Amniotic epithelial cell (primary cell): ENCODE results near the gene TMEM225B.
"Not testable (repeated sequence)": the region's sequence is repeated elsewhere in the genome, so short reads cannot be mapped to it uniquely, and the experiment has no call there.

Experiments
- DNase-seq: peaks from one replicate; pipeline ENCODE4 v3.0.0-alpha.2; 2010; ENCODE audit warnings: low read depth

TMEM225B gene

DNA sequence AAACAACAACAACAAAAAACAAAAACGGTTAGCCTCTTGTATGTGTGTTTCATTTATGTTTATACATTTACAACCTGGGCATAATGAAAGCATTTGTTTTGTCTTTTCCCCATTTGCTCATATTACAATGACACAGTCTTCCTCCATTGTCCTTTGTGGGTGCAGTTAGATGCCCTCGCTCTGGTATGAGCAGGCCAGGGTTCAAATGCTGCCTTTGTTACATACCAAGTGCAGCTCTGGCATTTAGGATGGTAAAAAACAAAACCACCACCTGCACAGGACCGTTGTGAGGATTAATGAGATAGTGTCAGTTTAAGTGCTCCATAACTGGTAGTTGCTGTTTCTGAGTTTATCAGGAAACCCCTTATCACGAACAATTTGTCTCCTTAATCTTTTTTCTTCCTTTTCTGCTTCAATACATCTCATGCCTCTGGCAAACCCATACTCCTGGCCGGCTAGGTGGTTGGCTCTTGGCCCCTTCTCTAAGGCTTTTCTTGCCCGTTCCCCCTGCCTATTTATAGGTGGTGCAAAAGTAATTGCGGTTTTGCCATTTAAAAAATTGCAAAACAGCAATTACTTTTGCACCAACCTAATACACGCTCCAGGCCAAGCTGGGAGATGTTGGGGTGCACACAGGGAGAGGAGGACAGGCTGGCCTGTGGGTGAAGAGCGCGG, 18.6 kb upstream of the TMEM225B start:
- no peak for DNase-seq

DNA sequence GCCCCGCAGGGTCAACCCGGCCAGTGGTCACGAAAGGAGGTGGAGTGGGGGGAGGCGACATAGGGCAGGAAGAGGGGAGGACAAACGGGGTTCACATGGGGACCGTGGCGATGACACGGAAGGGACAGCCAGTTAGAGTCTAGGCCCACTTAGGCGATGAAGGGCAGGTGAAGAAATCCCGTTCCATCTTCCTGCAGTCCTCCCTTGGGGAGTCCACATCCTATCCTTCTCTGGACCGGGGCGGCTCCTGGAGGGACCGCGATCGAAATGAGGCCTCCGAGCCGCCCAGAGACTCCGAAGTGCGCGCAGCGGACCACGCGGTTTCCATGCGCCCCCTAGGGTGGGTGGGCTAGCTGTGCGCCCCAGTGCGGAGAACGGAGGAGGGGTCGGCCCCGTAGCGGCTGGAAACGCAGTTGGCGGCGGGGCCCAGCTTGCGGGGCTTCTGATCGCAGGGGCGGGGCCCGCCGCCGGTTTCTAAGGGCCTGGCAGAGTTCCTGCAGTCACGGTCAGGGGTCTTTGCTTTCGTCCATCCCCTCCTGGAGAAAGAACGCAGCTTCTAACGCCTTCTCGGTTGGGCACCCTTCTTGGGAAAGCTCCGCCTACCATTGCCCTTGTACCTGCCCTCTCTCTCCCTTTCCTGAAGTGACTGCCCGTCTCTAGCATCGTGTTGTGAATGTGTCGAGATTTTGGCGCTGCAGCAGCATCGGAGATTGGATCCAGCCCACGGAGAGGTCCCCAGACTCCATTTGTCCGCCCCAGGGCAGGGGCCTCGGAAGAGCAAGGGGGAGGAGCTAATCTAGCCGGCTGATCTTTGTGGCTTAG, 17.9 kb upstream of the TMEM225B start:
- no peak for DNase-seq

DNA sequence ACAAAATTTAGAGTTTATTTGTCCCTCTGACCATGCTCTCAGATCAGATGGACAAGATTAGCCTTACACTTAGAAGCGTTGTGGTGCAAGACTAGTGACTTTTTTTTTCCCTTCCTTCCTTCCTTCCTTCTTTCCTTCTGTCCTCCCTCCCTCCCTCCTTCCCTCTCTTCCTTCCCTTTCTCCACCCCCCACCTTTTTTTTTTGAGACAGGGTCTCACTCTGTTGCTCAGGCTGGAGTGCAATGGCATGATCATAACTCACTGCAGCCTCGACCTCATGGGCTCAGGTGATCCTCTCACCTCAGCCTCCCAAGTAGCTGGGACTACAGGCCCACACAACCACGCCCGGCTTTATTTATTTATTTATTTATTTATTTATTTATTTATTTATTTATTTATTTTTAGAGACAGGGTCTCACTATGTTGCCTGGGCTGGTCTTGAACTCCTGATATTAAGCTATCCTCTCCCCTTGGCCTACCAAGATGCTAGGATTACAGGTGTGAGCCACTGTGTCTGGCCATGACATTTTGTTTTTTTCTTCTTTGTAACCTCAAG, 17.2 kb upstream of the TMEM225B start:
- DNase-seq, result not testable (repeated sequence)

DNA sequence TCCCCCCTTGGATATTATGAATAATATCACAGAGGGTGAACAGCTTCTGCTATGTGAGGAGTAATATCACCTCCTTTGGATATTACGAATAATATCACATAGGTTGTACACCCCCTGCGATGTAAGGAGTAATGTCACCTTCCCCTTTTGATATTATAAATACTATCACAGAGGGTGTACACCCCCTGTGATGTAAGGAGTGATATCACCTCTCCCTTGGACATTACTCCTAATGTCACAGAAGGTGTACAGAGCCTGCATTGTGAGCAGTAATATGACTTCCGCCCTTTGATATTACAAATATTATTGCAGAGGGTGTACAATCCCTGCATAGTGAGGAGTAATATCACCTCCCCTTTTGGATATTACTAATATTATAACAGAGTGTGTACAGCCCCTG, 9.2 kb upstream of the TMEM225B start:
- DNase-seq, result no peak

DNA sequence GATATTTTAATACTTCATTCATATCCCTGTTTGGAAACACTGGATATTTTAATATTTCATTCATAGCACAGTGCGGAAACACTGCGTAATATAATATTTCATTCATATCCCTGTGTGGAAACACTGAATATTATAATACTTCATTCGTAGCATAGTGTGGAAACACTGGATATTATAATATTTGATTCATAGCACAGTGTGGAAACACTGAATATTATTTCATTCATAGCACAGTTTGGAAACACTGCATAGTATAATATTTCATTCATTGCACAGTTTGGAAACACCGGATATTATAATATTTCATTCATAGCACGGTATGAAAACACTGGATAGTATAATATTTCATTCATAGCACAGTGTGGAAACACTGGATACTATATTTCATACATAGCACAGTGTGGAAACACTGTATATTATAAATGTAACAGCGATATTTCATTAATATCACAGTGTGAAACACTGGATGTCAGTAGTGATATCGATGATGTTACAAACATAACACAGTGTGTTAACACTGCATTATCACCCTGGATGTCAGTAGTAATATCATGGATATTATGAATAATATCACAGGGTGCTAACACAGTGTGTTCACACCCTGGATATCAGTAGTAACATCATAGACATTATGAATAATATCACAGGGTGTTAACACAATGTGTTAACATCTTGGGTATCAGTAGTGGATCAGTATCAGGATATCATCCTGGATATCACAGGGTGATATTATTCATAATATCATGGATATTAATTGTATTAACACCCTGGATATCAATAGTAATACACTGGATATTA, 2.9 kb upstream of the TMEM225B start:
- DNase-seq, result no peak

DNA sequence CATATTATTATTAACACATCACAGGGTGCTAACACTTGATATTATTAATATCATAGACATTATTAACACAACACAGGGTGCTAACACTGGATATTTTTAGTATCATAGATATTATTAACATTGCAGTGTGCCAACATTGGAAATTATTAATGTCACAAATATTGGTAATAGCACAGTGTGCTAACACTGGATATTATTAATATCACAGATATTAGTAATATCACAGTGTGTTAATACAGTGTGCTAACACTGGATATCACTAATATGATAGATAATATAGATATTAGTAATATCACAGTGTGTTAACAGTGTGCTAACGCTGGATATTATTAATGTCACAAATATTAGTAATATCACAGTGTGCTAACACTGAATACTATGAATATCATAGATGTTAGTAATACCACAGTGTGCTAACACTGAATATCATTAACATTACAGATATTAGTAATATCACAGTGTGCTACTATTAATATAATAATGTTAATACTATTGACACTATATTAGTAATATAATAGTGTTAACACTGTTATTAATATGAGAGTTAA, 1.6 kb upstream of the TMEM225B start:
- DNase-seq, result no peak

DNA sequence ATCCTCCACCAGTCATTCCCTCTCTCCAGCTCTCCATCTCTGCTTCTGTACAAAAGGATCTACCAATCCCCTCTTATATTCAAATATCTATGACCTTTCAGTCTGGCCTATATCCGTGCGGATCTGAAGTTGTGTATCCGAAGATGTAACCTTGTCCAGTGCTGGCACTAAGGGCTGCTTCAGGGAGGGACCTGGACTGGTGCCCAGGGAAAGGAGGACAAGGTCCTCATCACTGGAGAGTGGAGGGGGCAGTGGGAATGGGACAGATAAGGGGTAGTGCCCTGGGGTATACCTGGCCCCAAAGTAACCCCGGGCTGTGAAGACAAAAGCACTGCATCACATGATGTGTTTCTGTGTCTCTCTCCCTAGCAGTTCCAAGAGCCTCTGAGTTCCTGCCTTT, 1.8 kb downstream of the TMEM225B start:
- DNase-seq, result no peak

DNA sequence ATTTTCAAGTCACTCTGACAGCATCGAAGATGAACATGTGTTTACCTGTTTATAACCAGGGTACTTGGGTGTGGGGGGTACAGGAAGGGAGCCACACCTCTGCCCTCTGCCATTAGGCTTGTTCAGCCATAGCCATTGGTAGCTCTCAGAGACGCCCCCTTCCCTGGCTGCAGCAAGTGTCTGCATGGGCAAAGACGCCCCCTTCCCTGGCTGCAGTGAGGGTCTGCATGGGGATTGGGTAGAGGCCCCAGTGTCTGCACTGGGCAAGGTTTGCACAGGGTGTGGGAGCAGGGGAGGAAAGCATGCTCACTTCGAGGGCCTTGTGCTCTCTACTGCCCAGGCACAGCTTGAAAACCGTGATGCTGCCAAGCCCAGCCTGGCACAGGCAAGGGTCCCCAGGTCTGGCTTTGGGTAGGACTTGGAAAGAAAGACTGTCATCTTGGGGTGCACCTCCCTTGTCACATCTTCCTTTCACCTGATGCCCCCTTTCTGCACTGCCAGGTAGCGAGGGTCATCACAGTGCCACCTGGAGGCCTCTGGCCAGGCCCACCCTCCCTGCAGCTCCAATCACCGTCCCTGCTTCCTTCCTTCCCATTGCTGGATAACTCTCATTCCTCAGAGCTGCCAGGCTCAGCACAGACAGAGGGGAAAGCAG, 3.7 kb downstream of the TMEM225B start:
- DNase-seq, result no peak

DNA sequence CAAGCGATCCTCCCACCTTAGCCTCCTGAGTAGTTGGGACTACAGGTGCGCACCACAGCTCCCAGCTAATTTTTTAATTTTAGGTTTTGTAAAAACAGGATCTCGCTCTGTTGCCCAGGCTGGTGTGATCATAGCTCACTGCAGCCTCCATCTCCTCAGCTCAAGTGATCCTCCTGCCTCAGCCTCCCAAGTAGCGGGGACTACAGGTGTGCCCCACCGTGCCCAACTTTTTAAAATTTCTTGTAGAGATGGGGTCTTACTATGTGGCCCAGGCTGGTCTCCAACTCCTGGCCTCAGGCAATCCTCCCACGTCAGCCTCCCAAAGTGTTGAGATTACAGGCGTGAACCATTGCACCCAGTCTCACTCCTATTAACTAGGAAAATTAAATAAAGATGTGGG, 7.5 kb downstream of the TMEM225B start:
- DNase-seq, result no peak

DNA sequence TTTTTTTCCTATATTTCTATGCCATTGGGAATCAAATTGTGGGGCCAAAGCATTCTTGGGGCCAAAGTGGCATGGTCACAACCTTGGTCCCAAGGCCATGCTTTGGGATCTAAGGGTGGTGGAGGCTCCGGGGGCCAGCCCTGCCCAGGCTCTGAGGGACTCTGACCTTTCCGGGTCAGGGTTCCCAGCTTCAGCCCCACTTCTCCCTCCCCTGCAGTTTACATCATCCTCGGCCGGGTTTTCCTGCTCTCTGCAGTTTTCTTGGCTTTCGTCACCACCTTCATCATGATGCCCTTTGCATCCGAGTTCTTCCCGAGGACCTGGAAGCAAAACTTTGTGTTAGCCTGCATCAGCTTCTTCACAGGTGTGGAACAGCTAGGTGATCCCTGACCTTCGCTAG, 8.5 kb downstream of the TMEM225B start:
- DNase-seq, result no peak

DNA sequence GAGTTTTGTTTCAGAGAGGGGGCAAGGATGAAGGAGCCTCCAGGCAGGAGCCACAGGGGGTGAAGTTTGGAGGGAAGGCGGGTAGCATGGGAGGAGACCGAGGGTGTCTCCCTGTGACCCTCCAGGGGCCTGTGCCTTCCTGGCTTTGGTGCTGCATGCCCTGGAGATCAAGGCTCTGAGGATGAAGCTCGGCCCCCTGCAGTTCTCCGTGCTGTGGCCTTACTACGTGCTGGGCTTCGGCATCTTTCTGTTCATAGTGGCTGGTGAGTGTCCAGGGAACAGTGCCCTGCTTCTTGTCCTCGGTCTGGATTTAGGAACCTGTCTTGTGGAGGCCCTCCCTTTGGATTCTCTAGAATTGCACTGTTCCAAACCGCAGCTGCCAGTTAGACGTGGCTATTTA, 9.5 kb downstream of the TMEM225B start:
- DNase-seq, result no peak

DNA sequence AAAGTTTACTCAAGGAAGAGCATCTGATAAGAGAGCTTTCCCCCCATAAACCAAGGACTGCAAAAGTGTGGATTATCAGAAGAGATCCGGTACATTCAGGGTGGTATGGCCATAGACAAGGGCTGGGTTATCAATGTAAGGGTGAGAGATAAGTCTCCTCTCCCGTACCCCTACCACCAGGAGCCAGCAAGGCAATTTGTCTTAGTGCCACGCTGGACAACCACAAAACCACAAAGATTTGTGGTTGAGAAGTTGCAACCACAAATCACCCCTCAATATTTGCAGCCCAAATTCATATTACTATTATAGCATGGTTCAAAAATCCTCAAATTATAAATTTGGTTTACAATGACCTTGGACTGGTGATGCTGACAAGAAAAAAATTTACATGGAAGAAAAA, 16.4 kb downstream of the TMEM225B start:
- DNase-seq, result peak; percentile 8

DNA sequence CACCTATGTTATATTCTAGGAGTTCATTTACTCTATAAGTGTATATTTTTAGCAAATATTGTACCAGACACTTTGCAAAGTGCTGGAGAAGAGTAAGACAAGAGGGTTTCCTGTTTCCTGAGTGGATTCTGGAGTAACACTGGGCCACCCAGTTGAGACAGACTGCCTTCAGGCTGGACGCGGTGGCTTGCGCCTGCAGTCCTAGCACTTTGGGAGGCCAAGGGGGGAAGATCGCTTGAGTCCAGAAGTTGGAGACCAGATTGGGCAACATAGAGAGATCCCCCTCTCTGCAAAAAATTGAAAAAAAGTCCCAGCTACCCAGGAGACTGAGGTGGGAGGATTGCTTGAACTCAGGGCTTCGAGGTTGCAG, 17.9 kb downstream of the TMEM225B start:
- no peak for DNase-seq

DNA sequence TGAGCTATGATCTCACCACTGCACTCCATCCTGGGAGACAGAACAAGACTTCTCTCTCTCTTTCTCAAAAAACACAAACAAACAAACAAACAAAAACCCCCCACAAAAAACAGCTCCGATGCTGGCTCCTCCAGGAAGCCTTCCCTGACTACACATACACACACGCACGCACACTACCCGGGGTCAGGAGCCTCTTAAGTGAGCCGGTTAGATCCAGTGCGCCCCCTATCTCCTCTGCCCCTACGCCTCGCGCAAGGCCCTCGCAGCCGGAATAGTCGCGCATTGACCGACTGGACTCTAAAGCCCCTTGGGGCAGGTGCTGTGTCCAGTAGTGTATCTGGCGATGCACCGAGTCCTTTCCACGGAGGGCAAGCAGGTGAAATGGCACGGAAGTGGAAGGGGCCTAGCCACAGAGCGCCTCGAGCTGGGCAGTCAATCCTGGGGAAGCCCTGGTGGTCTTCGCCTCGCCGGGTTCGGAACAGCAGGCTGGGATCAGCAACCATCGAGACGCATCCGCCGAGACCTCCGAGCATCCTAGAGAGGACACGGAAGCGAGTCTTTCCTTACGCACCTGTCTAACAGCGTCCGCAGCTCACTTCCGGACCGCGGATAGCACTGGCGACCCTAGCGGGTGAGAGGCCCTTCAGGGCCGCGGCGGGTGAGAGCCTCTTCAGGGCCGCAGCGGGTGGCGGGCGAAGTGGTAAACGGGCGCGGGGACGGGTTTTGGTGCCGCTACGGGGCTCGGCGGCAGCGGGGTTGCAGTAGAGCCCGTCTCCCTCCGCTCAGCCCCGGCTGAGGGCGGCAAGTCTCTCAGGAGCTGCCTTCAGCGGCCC, 18.5 kb downstream of the TMEM225B start, which contains the start of gene ZSCAN25:
ZSCAN25 (plus strand) TSS at position 588 of the 833 bp plus-strand sequence. CDS start 2,661 bp downstream, outside the sequence.
- peak; percentile 92 for DNase-seq

DNA sequence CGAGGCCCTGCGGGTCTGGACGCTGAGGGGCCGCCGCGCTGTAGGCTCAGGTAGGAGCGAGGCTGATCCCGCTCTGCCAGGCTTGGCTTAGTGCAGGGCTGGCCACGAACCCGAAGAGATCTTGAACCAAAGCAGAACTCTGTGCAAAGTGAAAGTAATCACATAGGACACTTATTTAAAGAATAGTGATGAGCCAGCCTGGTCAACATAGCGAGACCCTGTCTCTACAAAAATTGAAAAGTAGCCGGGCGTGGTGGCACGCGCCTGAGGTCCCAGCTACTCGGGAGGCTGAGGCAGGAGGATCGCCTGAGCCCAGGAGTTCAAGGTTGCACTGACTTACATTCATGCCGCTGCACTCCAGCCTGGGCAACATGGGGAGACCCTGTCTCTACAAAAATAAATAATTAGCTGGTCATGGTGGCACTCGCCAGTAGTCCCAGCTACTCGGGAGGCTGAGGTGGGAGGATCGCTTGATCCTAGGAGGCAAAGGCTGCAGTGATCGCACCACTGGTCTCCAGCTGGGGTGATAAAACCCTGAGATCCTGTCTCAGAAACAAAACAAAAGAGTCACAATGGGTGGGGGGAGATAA, 19.2 kb downstream of the TMEM225B start:
- no peak for DNase-seq

DNA sequence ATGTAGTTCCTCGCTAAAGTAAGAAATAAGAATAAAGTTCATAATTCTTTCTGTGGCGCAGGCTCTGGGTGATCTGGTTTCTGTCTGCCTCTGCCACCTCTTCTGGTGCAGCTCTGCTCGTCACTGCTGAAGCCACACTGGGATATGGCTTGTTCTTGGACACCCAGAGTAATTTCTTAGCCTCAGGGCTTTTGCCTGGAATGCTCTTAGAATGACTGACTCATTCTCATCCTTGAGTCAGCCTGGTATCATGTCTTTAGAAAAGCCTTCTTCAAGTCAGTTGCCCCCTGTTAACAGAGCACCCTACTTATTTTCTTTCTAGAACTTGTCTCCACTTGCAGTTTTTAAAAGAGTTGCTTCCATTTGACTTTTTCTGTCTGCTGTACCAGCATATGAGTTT, 20.7 kb downstream of the TMEM225B start:
- DNase-seq, result peak; percentile 38

DNA sequence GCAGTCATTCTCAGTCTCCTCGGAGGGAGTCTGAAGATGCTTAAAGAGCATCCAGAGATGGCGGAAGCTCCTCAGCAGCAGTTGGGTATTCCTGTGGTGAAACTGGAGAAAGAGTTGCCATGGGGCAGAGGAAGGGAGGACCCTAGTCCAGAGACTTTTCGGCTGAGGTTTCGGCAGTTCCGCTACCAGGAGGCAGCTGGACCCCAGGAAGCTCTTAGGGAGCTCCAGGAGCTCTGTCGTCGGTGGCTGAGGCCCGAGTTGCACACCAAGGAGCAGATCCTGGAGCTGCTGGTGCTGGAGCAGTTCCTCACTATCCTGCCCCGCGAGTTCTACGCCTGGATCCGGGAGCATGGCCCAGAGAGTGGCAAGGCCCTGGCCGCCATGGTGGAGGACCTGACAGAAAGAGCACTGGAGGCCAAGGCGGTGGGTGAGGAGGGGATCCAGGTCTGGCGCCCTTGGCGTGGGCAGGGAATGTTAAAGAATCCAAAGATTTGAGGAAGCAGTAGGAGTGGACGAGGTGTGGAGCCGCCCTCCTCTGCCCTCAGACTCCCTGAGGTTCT, 21.6 kb downstream of the TMEM225B start:
- DNase-seq, result no peak

DNA sequence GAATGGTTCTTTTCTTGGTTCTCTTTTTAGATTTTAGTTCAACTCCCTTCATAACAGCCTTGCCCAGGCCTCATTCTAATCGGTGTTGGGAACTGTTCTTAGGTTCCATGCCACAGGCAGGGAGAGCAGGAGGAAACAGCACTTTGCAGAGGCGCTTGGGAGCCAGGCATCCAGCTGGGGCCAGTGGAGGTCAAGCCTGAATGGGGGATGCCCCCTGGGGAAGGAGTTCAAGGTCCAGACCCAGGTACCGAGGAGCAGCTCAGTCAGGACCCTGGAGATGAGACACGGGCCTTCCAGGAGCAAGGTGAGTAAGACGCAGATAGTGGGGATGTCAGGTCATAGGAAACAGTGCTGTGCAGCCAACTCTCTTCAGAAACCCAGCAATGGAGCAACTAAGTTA, 23.2 kb downstream of the TMEM225B start:
- no peak for DNase-seq

DNA sequence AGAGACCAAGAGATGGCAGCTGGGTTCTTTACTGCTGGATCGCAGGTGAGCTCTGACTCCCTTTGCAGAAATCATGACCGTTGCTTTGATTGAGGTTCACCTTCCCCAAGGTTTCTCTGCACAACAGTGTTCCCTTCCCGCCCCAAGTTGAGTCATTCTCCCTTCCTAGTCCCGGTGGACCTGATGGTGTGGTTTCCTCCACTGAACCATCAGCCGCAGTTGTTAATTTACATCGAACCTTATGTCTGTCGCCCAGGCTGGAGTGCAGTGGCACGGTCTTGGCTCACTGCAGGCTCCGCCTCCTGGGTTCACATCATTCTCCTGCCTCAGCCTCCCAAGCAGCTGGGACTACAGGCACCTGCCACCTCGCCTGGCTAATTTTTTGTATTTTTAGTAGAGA, 24.5 kb downstream of the TMEM225B start:
- no peak for DNase-seq

DNA sequence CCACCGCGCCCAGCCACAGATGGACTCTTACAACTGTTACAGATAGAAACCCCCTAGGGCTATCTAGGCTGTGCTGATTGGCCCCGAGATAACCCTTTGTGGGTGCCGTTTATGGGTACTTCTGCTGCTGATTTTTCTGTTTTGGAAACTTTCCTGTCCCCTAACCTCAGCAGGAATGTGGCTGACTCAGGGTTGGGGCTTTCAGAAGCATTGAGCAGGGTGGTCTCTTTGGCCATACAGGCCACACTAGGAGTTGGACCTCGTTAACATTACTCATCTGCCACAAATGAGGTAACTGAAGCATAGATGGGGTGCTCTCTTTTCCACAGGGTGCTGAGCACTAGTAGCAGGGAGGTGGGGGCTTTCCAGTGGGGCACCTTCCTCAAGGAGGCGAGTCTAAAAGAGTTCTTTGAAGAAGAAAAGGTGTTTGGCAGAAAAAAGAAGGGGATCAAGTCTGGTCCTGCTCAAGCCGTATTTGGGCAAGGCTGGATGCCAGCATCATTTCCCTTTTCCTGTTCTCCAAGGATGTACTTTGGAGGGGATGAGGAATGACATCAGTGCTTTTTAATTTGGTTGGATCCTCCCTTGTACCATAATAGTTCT, 25.1 kb downstream of the TMEM225B start:
- no peak for DNase-seq
